Epithelial cell of esophagus (primary cell): ENCODE data around the gene LANCL3.
"Not testable (repeated sequence)": the region's sequence is repeated elsewhere in the genome, so short reads cannot be mapped to it uniquely, and the experiment has no call there.

Source experiments
- DNase-seq: peaks from one replicate; pipeline ENCODE4 v3.0.0; 2010; ENCODE audit warnings: low read depth
- H3K4me3 ChIP-seq: 2 replicates; pipeline ENCODE4 v1.5.1; 2011; ENCODE audit warnings: mild to moderate bottlenecking, low read length, control low read depth
- CTCF ChIP-seq: IDR thresholded peaks from 2 replicates; pipeline ENCODE4 v1.5.1; 2011; ENCODE audit warnings: low read depth, mild to moderate bottlenecking, low read length, control low read depth, inconsistent platforms; ENCODE audit not compliant: insufficient read depth; ENCODE audit errors: missing control alignments

LANCL3 gene

GRCh38 chrX:37640142-37640541, 68.7 kb downstream of the LANCL3 start:
- no peak for DNase-seq
- no peak for TF ChIP-seq CTCF
- no peak overlapping the region for H3K4me3 ChIP-seq

- no peak for DNase-seq
- TF ChIP-seq CTCF, result no peak
- no peak overlapping the region for H3K4me3 ChIP-seq
These were observed 70.4 kb downstream of the LANCL3 start for GRCh38 chrX:37641859-37642258.

GRCh38 chrX:37644381-37645305, 73.2 kb downstream of the LANCL3 start:
- TF ChIP-seq CTCF, result no peak
- H3K4me3 ChIP-seq, result no peak overlapping the region
- peak; percentile 91 for DNase-seq

- H3K4me3 ChIP-seq, result no peak overlapping the region
- DNase-seq, result peak; percentile 4
- no peak for TF ChIP-seq CTCF
These were observed 74.8 kb downstream of the LANCL3 start for GRCh38 chrX:37646254-37646653.

- not testable (repeated sequence) for DNase-seq, H3K4me3 ChIP-seq
These were observed 79.4 kb downstream of the LANCL3 start for GRCh38 chrX:37650879-37651278.

GRCh38 chrX:37651921-37652452, 80.5 kb downstream of the LANCL3 start:
- no peak overlapping the region for H3K4me3 ChIP-seq
- no peak for TF ChIP-seq CTCF
- peak; percentile 20 for DNase-seq

- H3K4me3 ChIP-seq, result no peak overlapping the region
- no peak for DNase-seq
- TF ChIP-seq CTCF, result no peak
These were observed 81.2 kb downstream of the LANCL3 start for GRCh38 chrX:37652589-37653231.
